Forelimb muscle (tissue), 1 donor: ENCODE measurements around the gene CACNA2D2. TPM values are rescaled to one million over a fixed set of nuclear protein-coding genes. Genes with fewer than 3 reads are reported as not detected.

ENCODE experiments used
- DNase-seq: peaks from one replicate; pipeline ENCODE4 v3.0.0-alpha.2; 2013; ENCODE audit warnings: low read depth
- polyA plus RNA-seq: library from polyadenylated mRNA; unstranded; fragments of 120-200 nt; gene quantifications from one replicate; pipeline ENCODE4 v1.2.1, GENCODE V29; 2013; ENCODE audit not compliant: insufficient read length

The CACNA2D2 gene
- polyA plus RNA-seq, 1 donor = 4.3 TPM

- DNase-seq = no peak
These were observed 132.2 kb downstream of the CACNA2D2 start for GRCh38 chr3:50371133-50371685.

- no peak for DNase-seq
These were observed 132.8 kb downstream of the CACNA2D2 start for GRCh38 chr3:50370594-50370993.

- no peak for DNase-seq
These were observed 134.3 kb downstream of the CACNA2D2 start for GRCh38 chr3:50369012-50369670.

DNA sequence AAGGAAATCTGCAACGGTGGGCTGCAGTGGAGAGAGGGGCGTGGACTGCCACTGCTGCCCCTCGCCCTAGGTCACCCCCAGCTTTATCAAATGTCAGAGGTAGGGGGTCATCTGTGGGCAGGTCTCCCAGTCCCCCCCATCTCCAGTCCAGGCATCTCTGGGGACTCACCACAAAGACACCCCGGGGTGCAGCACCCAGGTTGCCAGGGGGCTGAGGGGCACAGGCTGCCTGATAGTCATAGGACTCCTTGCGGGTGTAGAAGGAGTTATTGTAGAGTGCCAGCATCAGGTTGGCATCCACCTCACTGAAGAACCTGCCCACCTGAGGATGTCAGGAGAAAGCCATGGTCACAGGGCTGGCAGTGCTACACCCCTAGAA lies 137.6 kb downstream of the CACNA2D2 start:
- no peak for DNase-seq

DNA sequence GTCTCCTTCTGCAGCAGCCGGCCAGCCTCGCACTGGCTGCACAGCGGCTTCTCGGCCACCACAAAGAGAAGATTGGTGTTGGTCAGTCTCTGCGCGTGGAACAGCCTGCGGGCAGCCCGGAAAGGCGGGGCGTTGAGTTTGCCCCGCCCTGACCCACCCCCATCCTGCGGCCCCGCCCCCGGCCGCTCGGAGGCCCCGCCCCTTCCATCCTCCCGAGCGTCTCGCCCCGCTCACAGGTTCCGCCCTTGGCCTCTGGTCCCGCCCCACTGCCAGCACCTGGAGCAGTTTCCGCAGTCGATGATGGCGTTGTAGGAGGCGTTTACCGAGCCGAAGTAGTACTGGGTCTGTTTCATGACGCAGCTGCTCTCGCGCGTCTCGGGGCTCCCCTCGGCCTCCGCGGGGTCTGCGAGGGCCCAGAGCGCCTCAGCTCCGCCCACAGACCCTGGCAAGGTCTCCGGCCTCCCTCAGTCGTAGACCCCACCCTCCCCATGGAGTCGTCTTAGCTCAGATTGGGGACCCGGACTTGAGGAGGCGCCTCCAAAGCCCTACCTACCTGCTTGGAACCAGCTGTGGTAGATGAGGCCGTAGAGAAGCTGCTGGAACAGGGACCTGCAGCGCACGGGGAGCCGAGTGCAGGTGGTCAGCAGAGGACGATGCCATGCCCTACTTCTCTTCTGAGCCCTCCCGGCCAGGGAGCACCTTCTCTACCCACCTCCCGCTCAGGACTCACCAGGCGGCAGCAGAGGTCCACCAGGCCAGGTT lies 138.2 kb downstream of the CACNA2D2 start:
- no peak for DNase-seq

DNA sequence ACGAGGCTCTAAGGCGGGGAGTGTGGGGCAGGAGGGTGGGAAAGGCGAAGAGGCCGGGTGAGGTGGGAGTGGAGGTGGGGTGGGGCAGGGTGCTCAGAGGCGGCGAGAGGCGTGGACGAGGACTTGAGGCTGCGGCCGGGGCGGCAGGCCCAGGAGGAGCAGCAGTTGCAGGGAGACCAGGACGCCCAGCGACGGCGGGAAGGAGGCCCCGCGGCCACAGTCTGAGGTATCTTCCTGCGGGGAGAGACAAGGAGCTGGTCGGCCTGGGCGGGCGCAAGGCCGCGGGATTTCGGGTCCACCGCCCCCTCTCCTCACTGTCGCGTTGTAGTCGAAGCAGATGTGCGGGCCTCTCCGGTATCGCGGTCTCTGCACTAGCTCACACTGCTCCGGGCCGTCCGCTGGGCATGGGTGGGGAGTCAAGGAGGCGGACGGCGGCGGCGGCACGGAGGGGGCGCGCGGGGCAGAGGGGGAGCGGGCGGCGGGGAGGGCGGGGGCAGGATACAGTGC lies 138.8 kb downstream of the CACNA2D2 start:
- DNase-seq = no peak

DNA sequence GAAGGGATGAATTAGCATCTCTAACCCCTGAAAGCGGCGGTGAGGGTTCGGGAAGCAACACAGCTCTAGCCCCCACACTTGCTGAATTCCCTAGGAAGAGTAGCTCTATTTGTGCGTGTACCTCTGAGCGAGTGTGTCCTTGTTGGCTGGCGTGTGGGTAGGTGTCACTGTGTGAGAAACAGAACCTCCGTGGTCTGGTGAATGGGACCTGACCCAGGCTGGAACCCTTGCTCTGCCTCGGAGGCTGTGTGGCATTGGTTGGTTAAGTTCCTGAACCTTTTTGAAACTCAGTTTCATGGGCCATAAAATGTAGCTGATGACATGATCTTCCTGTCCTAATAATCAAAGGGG lies 143.7 kb downstream of the CACNA2D2 start:
- no peak for DNase-seq

DNA sequence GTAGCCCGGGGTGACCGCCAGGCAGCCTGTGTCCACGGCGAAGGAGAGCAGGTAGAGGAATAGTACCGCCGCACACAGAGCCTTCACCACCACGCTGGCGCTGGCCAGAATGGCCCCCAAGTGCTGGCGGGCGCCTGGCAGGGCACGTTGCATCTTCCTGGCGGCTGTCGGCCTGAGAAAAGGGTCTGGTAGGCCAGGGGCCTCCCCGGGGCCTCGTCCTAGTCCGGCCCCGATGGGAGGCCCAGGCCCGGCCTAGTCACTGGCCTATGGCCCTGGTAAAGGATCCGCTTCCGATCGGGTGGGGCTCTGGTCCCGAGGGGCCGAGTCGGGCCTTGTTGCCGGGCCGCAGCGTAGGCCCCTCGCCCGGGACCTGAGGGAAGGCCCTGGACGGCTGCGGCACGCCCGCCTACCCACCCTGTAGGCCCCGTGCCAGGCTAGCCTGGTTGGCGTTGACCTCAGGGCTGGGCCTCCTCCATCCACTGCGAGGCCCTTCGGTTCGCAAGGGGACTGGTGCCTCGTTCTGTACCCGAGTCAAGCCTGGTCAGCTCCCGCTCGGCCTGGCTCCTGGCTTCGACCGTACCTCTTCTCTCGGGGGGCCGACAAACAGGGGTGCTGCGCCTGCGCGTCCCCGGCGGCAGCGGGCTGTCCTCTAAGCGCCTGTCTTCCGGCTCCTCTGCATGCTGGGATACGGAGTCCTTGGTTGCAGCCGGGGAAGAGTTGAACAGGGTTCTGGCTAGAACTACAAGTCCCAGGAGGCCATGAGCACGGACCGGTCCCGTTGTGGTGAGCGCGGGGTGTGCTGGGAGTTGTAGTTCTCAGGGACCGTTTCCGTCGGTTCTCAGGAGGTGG lies 144.3 kb downstream of the CACNA2D2 start, which contains the start of gene TMEM115:
TSS of gene TMEM115 (minus strand) at position 611 of the 849 bp plus-strand sequence. CDS start at position 153, 458 bp downstream.
- DNase-seq = peak; percentile 99

- no peak for DNase-seq
These were observed 145.0 kb downstream of the CACNA2D2 start for GRCh38 chr3:50358355-50358910.

- no peak for DNase-seq
These were observed 146.0 kb downstream of the CACNA2D2 start for GRCh38 chr3:50357481-50357880.

DNA sequence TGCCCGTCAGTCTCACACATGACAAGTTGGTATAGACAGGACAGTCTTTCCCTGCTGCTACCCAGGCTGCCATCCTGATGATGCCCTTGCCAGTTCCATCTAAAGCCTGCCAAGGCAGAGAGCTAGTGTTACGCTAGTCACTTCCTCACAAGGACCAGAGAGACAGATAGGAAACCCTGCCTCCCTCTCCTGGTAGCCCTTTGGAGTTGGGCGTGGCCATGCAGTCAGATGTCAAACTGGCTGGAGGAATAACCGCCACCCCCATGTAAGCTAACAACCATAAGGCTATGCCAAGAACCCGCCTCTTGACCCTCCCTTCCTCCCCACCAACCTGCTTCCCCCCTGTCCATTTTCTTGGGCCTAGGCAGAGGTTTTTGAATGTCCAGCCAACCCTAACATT lies 146.9 kb downstream of the CACNA2D2 start:
- DNase-seq = no peak

GRCh38 chr3:50355829-50356552 lies 147.4 kb downstream of the CACNA2D2 start:
- no peak for DNase-seq

GRCh38 chr3:50354850-50355249 lies 148.6 kb downstream of the CACNA2D2 start:
- DNase-seq = no peak

- DNase-seq = no peak
These were observed 149.2 kb downstream of the CACNA2D2 start for GRCh38 chr3:50354186-50354764.

DNA sequence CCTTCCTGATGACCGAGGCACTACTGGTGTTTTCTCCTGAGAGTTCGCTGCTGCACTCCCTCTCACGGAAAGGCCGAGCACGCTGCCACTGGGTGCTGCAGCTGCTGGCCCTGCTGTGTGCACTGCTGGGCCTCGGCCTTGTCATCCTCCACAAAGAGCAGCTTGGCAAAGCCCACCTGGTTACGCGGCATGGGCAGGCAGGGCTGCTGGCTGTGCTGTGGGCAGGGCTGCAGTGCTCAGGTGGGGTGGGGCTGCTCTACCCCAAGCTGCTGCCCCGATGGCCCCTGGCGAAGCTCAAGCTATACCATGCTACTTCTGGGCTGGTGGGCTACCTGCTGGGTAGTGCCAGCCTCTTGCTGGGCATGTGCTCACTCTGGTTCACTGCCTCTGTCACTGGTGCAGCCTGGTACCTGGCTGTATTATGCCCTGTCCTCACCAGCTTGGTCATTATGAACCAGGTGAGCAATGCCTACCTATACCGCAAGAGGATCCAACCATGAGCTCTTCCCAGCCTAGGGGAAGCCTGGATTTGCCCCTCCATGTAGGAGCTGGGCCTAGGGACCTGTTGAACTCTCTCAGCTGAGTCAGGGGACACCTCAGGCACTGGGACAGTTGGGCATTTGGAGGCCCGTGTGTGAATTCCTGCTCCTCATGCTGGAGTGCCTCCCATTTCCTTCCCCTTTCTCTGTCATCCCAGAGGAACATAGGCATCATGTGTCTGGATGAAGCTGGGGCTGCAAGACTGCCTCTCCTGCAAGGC lies 150.0 kb downstream of the CACNA2D2 start:
- DNase-seq = no peak

DNA sequence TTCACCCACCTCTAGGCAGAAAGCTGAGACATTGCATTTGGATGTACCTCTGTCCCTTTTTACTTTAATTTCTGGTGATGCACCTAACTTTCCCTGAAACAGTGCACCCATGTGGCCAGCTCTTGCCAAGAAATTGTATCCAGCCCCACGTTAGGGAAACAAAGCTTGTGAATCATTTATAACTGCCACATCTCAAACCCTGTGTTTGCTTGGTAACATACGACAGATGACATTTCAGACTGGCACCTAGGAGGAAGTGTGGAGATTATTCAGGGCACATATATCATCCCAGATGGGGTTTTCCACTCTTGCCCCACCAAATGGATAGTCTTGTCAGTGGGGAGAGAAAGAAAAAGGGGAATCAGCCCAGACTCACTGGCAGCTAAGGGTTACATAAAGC lies 150.7 kb downstream of the CACNA2D2 start:
- DNase-seq = no peak

GRCh38 chr3:50351323-50351697 lies 152.1 kb downstream of the CACNA2D2 start:
- no peak for DNase-seq

DNA sequence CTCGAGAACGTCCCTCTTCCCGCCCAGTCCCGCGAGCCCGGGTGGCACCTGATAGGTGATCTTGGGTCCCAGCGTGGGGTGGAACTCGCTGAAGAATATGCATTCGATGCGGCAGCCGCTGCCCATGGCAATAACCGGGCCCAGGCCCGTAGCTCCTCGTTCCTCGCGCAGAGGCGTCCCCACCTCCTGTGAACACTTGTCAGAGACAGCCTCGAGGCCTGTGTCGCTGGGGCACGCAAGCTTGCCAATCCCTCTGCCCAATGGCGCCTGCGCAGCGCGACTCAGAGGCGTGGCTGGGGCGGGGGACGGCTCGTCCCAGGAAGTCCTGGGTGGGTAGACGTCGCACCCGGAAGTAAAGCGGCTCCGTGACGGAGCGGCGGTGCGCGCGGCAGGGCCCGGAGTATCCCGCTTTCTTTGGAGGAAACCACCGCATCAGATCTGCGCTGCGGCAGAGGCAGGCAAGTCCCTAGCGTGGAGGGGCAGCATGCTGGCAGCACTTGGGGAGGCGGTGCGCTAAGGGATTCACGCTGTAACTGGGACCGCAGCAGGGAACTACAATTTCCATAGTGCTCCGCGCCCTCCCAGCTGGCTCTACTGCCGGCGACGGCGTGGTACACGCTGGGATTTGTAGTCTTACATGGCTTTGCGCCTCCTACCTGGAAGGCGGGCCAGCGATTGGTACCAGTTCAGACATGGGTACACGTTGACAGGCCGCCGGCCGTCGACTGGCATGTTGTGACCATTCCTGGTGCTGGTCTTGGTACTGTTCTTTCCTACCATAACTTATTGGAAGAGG lies 152.7 kb downstream of the CACNA2D2 start, which contains the start of the genes CYB561D2 and NPRL2:
TSS of gene CYB561D2 (plus strand) at position 336 of the 796 bp plus-strand sequence. CDS start 572 bp downstream, outside the sequence.
TSS of gene NPRL2 (minus strand) at position 249 of the 796 bp plus-strand sequence. CDS start at position 126, 123 bp downstream.
- DNase-seq = peak; percentile 84

- no peak for DNase-seq
These were observed 153.3 kb downstream of the CACNA2D2 start for GRCh38 chr3:50350213-50350526.
